HCT116 (cell line): ENCODE measurements around the gene GALNT5. TPM values are rescaled to one million over a fixed set of nuclear protein-coding genes. Genes with fewer than 3 reads are reported as not detected.

ENCODE experiments used
- ATAC-seq: fragments of 200-7000 bp; cut with Tn5 transposase; 2 replicates; pipeline ENCODE4 v1.9.1; 2020; ENCODE audit warnings: mild to moderate bottlenecking, moderate library complexity
- BruUV-seq: library from RNA; stranded (reverse); fragments of 400-500 nt; replicated peaks from 2 replicates; lab custom pipeline; 2021; lab: Mats Ljungman, UMichigan
- CTCF ChIA-PET: fragments of 300-600 bp; sonication (Branson Sonifier 250); formaldehyde crosslinking; loops from one replicate; lab custom pipeline; 2021; ENCODE audit warnings: antibody characterized with exemption; lab: Charles Lee
- POLR2A ChIA-PET: fragments of 300-600, 350-600 bp; sonication (Branson Sonifier 250); formaldehyde crosslinking; loops from one replicate; lab custom pipeline; 2021; ENCODE audit warnings: antibody characterized with exemption; lab: Charles Lee
- RAD21 ChIA-PET, 2 experiments: fragments of 300-600 bp; sonication (Branson Sonifier 250); formaldehyde crosslinking; loops; one replicate each; lab custom pipeline; 2023; ENCODE audit warnings: low total read pairs in 2 of 2; ENCODE audit not compliant: uncharacterized antibody in 2 of 2, unreplicated experiment in 2 of 2, low non-redundant PET in 1 of 2; lab: Charles Lee
- DNase-seq: peaks from one replicate; pipeline ENCODE4 v3.0.0-alpha.2; 2010; ENCODE audit warnings: low read depth, low spot score
- H2AFZ ChIP-seq: fragments of 200-600 bp; shearing (Covaris generic), sonication (generic); 2 replicates; pipeline ENCODE4 v1.6.1; 2017; ENCODE audit warnings: low read depth, mixed run types, mixed read lengths, antibody characterized with exemption, low read length; ENCODE audit not compliant: poor library complexity, severe bottlenecking
- H3K27ac ChIP-seq: 2 replicates; pipeline ENCODE4 v1.5.1; 2012; ENCODE audit warnings: low read depth, low read length
- H3K27me3 ChIP-seq: fragments of 200-600 bp; sonication (generic); 2 replicates; pipeline ENCODE4 v1.6.1; 2016; ENCODE audit warnings: mixed run types, low read length, mixed read lengths; ENCODE audit not compliant: insufficient read depth
- H3K36me3 ChIP-seq, 2 experiments: fragments of 200-500 bp in 1 of 2; fragments of 200-600 bp in 1 of 2; sonication (Bioruptor generic) in 1 of 2; sonication (generic) in 1 of 2; 2 replicates each; pipeline versions ENCODE4 v1.5.1 to v1.6.1; 2014 to 2016; ENCODE audit warnings: low read length in 2 of 2, inconsistent platforms in 1 of 2, mixed read lengths in 1 of 2, mixed run types in 1 of 2; ENCODE audit not compliant: insufficient read depth in 2 of 2, control insufficient read depth in 1 of 2
- H3K4me1 ChIP-seq, 2 experiments: fragments of 200-600 bp in 1 of 2; sonication (generic) in 1 of 2; 2 replicates each; pipeline versions ENCODE4 v1.5.1 to v1.6.1; 2012 to 2017; ENCODE audit warnings: low read length in 2 of 2, inconsistent platforms in 1 of 2, mild to moderate bottlenecking in 1 of 2, mixed read lengths in 1 of 2, mixed run types in 1 of 2, moderate library complexity in 1 of 2; ENCODE audit not compliant: insufficient read depth in 2 of 2, control insufficient read depth in 1 of 2
- H3K4me2 ChIP-seq: fragments of 200-600 bp; sonication (generic); 2 replicates; pipeline ENCODE4 v1.6.1; 2017; ENCODE audit warnings: mixed run types, low read length, mixed read lengths
- H3K4me3 ChIP-seq, 2 experiments: fragments of 200-600 bp in 1 of 2; sonication (generic) in 1 of 2; replicated peaks in 1 of 2; 2 replicates each; pipeline ENCODE4 v1.5.1; 2011 to 2016; ENCODE audit warnings: low read length in 2 of 2, control low read depth in 1 of 2, low read depth in 1 of 2, mild to moderate bottlenecking in 1 of 2, mixed read lengths in 1 of 2, mixed run types in 1 of 2
- H3K79me2 ChIP-seq: fragments of 200-600 bp; sonication (generic); 2 replicates; pipeline ENCODE4 v1.6.1; 2017; ENCODE audit warnings: mild to moderate bottlenecking, mixed run types, low read length, moderate library complexity, mixed read lengths; ENCODE audit not compliant: insufficient read depth
- H3K9ac ChIP-seq: fragments of 200-600 bp; sonication (generic); 2 replicates; pipeline ENCODE4 v1.6.1; 2016; ENCODE audit warnings: low read length, mixed read lengths
- H3K9me2 ChIP-seq: fragments of 200-600 bp; sonication (generic), shearing (Covaris generic); 2 replicates; pipeline ENCODE4 v1.6.1; 2017; ENCODE audit warnings: mixed run types, mild to moderate bottlenecking, moderate library complexity; ENCODE audit not compliant: insufficient read depth
- H3K9me3 ChIP-seq, 2 experiments: fragments of 200-500 bp in 1 of 2; fragments of 200-600 bp in 1 of 2; sonication (Bioruptor generic) in 1 of 2; sonication (generic) in 1 of 2; 2 replicates each; pipeline ENCODE4 v1.6.1; 2014 to 2017; ENCODE audit warnings: low read length in 2 of 2, mixed read lengths in 2 of 2, inconsistent platforms in 1 of 2, low read depth in 1 of 2, mild to moderate bottlenecking in 1 of 2, mixed run types in 1 of 2, moderate library complexity in 1 of 2; ENCODE audit not compliant: control insufficient read depth in 1 of 2, insufficient read depth in 1 of 2
- H4K20me1 ChIP-seq: fragments of 200-600 bp; sonication (generic), shearing (Covaris generic); 2 replicates; pipeline ENCODE4 v1.6.1; 2017; ENCODE audit warnings: mixed run types, mild to moderate bottlenecking, moderate library complexity; ENCODE audit not compliant: insufficient read depth
- CEBPB ChIP-seq: IDR thresholded peaks from 2 replicates; pipeline ENCODE4 v1.6.1; 2012; ENCODE audit warnings: low read depth
- EGR1 ChIP-seq: IDR thresholded peaks from 2 replicates; pipeline ENCODE4 v1.6.1; 2012; ENCODE audit warnings: low read depth
- MAX ChIP-seq: IDR thresholded peaks from 2 replicates; pipeline ENCODE4 v1.6.1; 2012
- REST ChIP-seq: IDR thresholded peaks from 2 replicates; pipeline ENCODE4 v1.6.1; 2012; ENCODE audit warnings: low read depth
- SIN3A ChIP-seq: IDR thresholded peaks from 2 replicates; pipeline ENCODE4 v1.6.1; 2012; ENCODE audit warnings: low read depth
- SRF ChIP-seq: IDR thresholded peaks from 2 replicates; pipeline ENCODE4 v1.6.1; 2012; ENCODE audit warnings: low read depth
- TCF7L2 ChIP-seq: IDR thresholded peaks from 2 replicates; pipeline ENCODE4 v1.7.0; 2011; ENCODE audit warnings: borderline replicate concordance, inconsistent platforms; ENCODE audit not compliant: insufficient read depth, insufficient read length; ENCODE audit errors: extremely low read depth
- ZFX ChIP-seq: fragments of 450-650 bp; IDR thresholded peaks from 2 replicates; pipeline ENCODE4 v1.6.1; 2017
- intact Hi-C: fragments of 100-400 bp; cut with micrococcal nuclease; formaldehyde crosslinking; loops from 2 replicates; pipeline ENCODE4 v1.10.0; 2022
- total RNA-seq: library from RNA; stranded (reverse); gene quantifications from one replicate; pipeline ENCODE4 v1.2.1, GENCODE V29; 2021; ENCODE audit not compliant: unreplicated experiment

Gene GALNT5
- total RNA-seq, 1 experiment from 2014 or later, result 3.9 TPM

- ChIA-PET RAD21 (no interaction called here), CTCF (interaction anchor here (3.7 kb wide), 1 partner anchor 12 kb away, joined by 22 read pairs; no protein-coding TSS in a partner anchor), POLR2A (no interaction called here)
- Histone ChIP-seq H4K20me1 (no peaks in the 10 kb centered on the region), H3K27me3 (no peaks in the 10 kb centered on the region), H3K4me3 (no peak overlapping the region), H3K9ac (no peak overlapping the region), H3K79me2 (no peaks in the 10 kb centered on the region), H2AFZ (no peak overlapping the region), H3K9me2 (no peaks in the 10 kb centered on the region), H3K4me1 (0 out of 4 replicates have a peak, but pooled peaks cover 0 to 3% of the 10 kb centered on the region in 2 experiments), H3K36me3 (no peaks in the 10 kb centered on the region), H3K9me3 (no peaks in the 10 kb centered on the region), H3K27ac (no peak overlapping the region), H3K4me2 (no peak overlapping the region)
- no peak for DNase-seq
- ATAC-seq, result no peak
- intact Hi-C loops, result no loop called here
- no TSS peak for BruUV-seq
- TF ChIP-seq REST (no peak), SIN3A (no peak), ZFX (no peak), EGR1 (no peak), CEBPB (no peak), TCF7L2 (no peak), MAX (no peak), SRF (no peak)
These were observed 90.9 kb downstream of the GALNT5 start for GRCh38 chr2:157348291-157348921.
